GM23338 (cell line): ENCODE measurements around the gene HHAT.

ENCODE experiments used
- CREB1 ChIP-seq: fragments of 250-450 bp; sonication (Bioruptor Pico); IDR thresholded peaks from 2 replicates; pipeline ENCODE4 v1.5.0; 2020; ENCODE audit warnings: low read depth, mild to moderate bottlenecking, moderate library complexity
- CTCF ChIP-seq, 2 experiments: fragments of 200-600 bp in 1 of 2; sonication (generic) in 1 of 2; conservative IDR thresholded peaks; 2 replicates each; pipeline versions ENCODE4 v1.5.1 to v1.6.1; 2016 to 2017; ENCODE audit warnings: antibody characterized with exemption in 2 of 2, low read depth in 2 of 2, mild to moderate bottlenecking in 2 of 2, moderate library complexity in 1 of 2
- EZH2 ChIP-seq: fragments of 200-600 bp; sonication (generic); IDR thresholded peaks from one replicate; pipeline ENCODE4 v1.8.0; 2017; ENCODE audit warnings: antibody characterized with exemption, mild to moderate bottlenecking, low read depth; ENCODE audit not compliant: unreplicated experiment
- EZH2phosphoT487 ChIP-seq: fragments of 200-600 bp; sonication (generic); IDR thresholded peaks from one replicate; pipeline ENCODE4 v1.8.1; 2018; ENCODE audit warnings: antibody characterized with exemption; ENCODE audit not compliant: unreplicated experiment
- JUNB ChIP-seq: IDR thresholded peaks from one replicate; pipeline ENCODE4 v1.6.1; 2016; ENCODE audit warnings: antibody characterized with exemption; ENCODE audit not compliant: unreplicated experiment
- NANOG ChIP-seq: IDR thresholded peaks from 2 replicates; pipeline ENCODE4 v1.6.1; 2016; ENCODE audit warnings: antibody characterized with exemption, borderline replicate concordance
- POLR2AphosphoS5 ChIP-seq: IDR thresholded peaks from 2 replicates; pipeline ENCODE4 v1.6.1; 2016; ENCODE audit warnings: antibody characterized with exemption, low read depth
- STAT1 ChIP-seq: IDR thresholded peaks from one replicate; pipeline ENCODE4 v1.6.1; 2016; ENCODE audit warnings: antibody characterized with exemption; ENCODE audit not compliant: unreplicated experiment
- ZNF114 ChIP-seq: fragments of 250-450 bp; sonication (Bioruptor Pico); IDR thresholded peaks from 2 replicates; pipeline ENCODE4 v1.5.0; 2020; ENCODE audit warnings: mild to moderate bottlenecking, moderate library complexity
- ZNF331 ChIP-seq: fragments of 250-450 bp; sonication (Bioruptor Pico); IDR thresholded peaks from 2 replicates; pipeline ENCODE4 v1.5.0; 2020; ENCODE audit warnings: low read depth, mild to moderate bottlenecking, moderate library complexity
- ZNF462 ChIP-seq: fragments of 250-450 bp; sonication (Bioruptor Pico); IDR thresholded peaks from 2 replicates; pipeline ENCODE4 v1.5.0; 2020; ENCODE audit warnings: mild to moderate bottlenecking, moderate library complexity
- TF ChIP-seq, protein P1 (sequence below): IDR thresholded peaks from one replicate; pipeline ENCODE4 v1.6.1; 2018; ENCODE audit warnings: antibody characterized with exemption; ENCODE audit not compliant: unreplicated experiment

GRCh38 chr1:210482491-210482890 lies 153.8 kb downstream of the HHAT start:
- TF ChIP-seq ZNF331 (CRISPR knock-in tag) (no peak), CTCF (conservative IDR thresholded peaks at IDR 0.05; ENCODE audit: low read depth in 2 of 2) (no peak), CREB1 (no peak), STAT1 (no peak), EZH2 (no peak), POLR2AphosphoS5 (no peak), EZH2phosphoT487 (no peak), NANOG (no peak), ZNF114 (CRISPR knock-in tag) (no peak), JUNB (no peak), ZNF462 (CRISPR knock-in tag) (no peak)
- TF ChIP-seq, protein P1, sequence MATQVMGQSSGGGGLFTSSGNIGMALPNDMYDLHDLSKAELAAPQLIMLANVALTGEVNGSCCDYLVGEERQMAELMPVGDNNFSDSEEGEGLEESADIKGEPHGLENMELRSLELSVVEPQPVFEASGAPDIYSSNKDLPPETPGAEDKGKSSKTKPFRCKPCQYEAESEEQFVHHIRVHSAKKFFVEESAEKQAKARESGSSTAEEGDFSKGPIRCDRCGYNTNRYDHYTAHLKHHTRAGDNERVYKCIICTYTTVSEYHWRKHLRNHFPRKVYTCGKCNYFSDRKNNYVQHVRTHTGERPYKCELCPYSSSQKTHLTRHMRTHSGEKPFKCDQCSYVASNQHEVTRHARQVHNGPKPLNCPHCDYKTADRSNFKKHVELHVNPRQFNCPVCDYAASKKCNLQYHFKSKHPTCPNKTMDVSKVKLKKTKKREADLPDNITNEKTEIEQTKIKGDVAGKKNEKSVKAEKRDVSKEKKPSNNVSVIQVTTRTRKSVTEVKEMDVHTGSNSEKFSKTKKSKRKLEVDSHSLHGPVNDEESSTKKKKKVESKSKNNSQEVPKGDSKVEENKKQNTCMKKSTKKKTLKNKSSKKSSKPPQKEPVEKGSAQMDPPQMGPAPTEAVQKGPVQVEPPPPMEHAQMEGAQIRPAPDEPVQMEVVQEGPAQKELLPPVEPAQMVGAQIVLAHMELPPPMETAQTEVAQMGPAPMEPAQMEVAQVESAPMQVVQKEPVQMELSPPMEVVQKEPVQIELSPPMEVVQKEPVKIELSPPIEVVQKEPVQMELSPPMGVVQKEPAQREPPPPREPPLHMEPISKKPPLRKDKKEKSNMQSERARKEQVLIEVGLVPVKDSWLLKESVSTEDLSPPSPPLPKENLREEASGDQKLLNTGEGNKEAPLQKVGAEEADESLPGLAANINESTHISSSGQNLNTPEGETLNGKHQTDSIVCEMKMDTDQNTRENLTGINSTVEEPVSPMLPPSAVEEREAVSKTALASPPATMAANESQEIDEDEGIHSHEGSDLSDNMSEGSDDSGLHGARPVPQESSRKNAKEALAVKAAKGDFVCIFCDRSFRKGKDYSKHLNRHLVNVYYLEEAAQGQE: no peak
